Stomach smooth muscle (tissue), 2 donors: Measurements from ENCODE around the gene SHB.

Experiments
- H3K27ac ChIP-seq: one replicate; pipeline ENCODE4 v1.7.0; 2013; ENCODE audit warnings: mild to moderate bottlenecking, low read length, inconsistent platforms
- H3K27me3 ChIP-seq, 2 donors: one replicate each; pipeline ENCODE4 v1.7.0; 2013; ENCODE audit warnings: low read length in 2 of 2; ENCODE audit not compliant: insufficient read depth in 2 of 2, control insufficient read depth in 1 of 2
- H3K36me3 ChIP-seq, 2 donors: one replicate each; pipeline ENCODE4 v1.7.0; 2013; ENCODE audit warnings: low read length in 2 of 2; ENCODE audit not compliant: control insufficient read depth in 2 of 2, insufficient read depth in 2 of 2
- H3K4me1 ChIP-seq: one replicate; pipeline ENCODE4 v1.7.0; 2013; ENCODE audit warnings: low read length; ENCODE audit not compliant: control insufficient read depth, insufficient read depth
- H3K4me3 ChIP-seq, 2 donors: one replicate each; pipeline ENCODE4 v1.7.0; 2013; ENCODE audit warnings: low read length in 2 of 2
- H3K9ac ChIP-seq, 2 donors: one replicate each; pipeline ENCODE4 v1.7.0; 2013; ENCODE audit warnings: low read length in 2 of 2, mild to moderate bottlenecking in 1 of 2
- H3K9me3 ChIP-seq, 2 donors: one replicate each; pipeline ENCODE4 v1.7.0; 2013; ENCODE audit warnings: low read length in 2 of 2; ENCODE audit not compliant: control insufficient read depth in 2 of 2
- donor health status: healthy.
- donor health status: Pancreatic carcinoma.

The SHB gene

GRCh38 chr9:37925006-37925405 lies 144.0 kb downstream of the SHB start:
- peaks cover 5% of the 10 kb centered on the region for H3K4me1 ChIP-seq
- H3K36me3 ChIP-seq, result no peaks in the 10 kb centered on the region
- no peak overlapping the region for H3K9ac ChIP-seq
- H3K27ac ChIP-seq, result no peak overlapping the region
- no peaks in the 10 kb centered on the region for H3K27me3 ChIP-seq
- no peaks in the 10 kb centered on the region for H3K9me3 ChIP-seq
- H3K4me3 ChIP-seq, result no peak overlapping the region

GRCh38 chr9:37924538-37924937 lies 144.5 kb downstream of the SHB start:
- Histone ChIP-seq H3K9ac (no peak overlapping the region), H3K27me3 (no peaks in the 10 kb centered on the region), H3K9me3 (no peaks in the 10 kb centered on the region), H3K27ac (no peak overlapping the region), H3K4me3 (no peak overlapping the region), H3K4me1 (peaks cover 5% of the 10 kb centered on the region), H3K36me3 (no peaks in the 10 kb centered on the region)

- Histone ChIP-seq H3K4me1 (peaks cover 5% of the 10 kb centered on the region), H3K27ac (no peak overlapping the region), H3K36me3 (no peaks in the 10 kb centered on the region)
Observed at GRCh38 chr9:37923796-37924427, 145.1 kb downstream of the SHB start.

GRCh38 chr9:37923118-37923795 lies 145.8 kb downstream of the SHB start:
- Histone ChIP-seq H3K9me3 (no peaks in the 10 kb centered on the region), H3K4me1 (peaks cover 5% of the 10 kb centered on the region), H3K36me3 (peaks cover 0 to 2% of the 10 kb centered on the region in 2 donors), H3K27ac (no peak overlapping the region), H3K27me3 (no peaks in the 10 kb centered on the region), H3K4me3 (no peak overlapping the region), H3K9ac (no peak overlapping the region)

More at GRCh38 chr9:37923796-37924427, 145.1 kb downstream of the SHB start:
- no peak overlapping the region for H3K9ac ChIP-seq
- H3K9me3 ChIP-seq, result no peaks in the 10 kb centered on the region
- no peaks in the 10 kb centered on the region for H3K27me3 ChIP-seq
- H3K4me3 ChIP-seq, result no peak overlapping the region

- Histone ChIP-seq H3K27me3 (no peaks in the 10 kb centered on the region), H3K36me3 (peaks cover 0 to 7% of the 10 kb centered on the region in 2 donors), H3K27ac (no peak overlapping the region), H3K4me3 (no peak overlapping the region), H3K9ac (no peak overlapping the region), H3K4me1 (peaks cover 8% of the 10 kb centered on the region), H3K9me3 (no peaks in the 10 kb centered on the region)
Observed at GRCh38 chr9:37922363-37923117, 146.5 kb downstream of the SHB start.

GRCh38 chr9:37921546-37922300 lies 147.3 kb downstream of the SHB start:
- Histone ChIP-seq H3K9me3 (no peaks in the 10 kb centered on the region), H3K36me3 (peaks cover 0 to 9% of the 10 kb centered on the region in 2 donors), H3K27ac (no peak overlapping the region), H3K27me3 (no peaks in the 10 kb centered on the region), H3K9ac (no peak overlapping the region), H3K4me1 (peaks cover 11% of the 10 kb centered on the region), H3K4me3 (no peak overlapping the region)

- no peak overlapping the region for H3K27ac ChIP-seq
- no peaks in the 10 kb centered on the region for H3K27me3 ChIP-seq
- peaks cover 0 to 9% of the 10 kb centered on the region in 2 donors for H3K36me3 ChIP-seq
- H3K4me1 ChIP-seq, result peaks cover 12% of the 10 kb centered on the region
- H3K9me3 ChIP-seq, result no peaks in the 10 kb centered on the region
- no peak overlapping the region for H3K4me3 ChIP-seq
- H3K9ac ChIP-seq, result no peak overlapping the region
Observed at GRCh38 chr9:37921168-37921510, 147.9 kb downstream of the SHB start.

- Histone ChIP-seq H3K9ac (no peak overlapping the region), H3K9me3 (no peaks in the 10 kb centered on the region), H3K4me3 (no peak overlapping the region), H3K36me3 (peaks cover 0 to 9% of the 10 kb centered on the region in 2 donors), H3K4me1 (peaks cover 16% of the 10 kb centered on the region), H3K27me3 (no peaks in the 10 kb centered on the region), H3K27ac (no peak overlapping the region)
Observed at GRCh38 chr9:37920471-37921167, 148.4 kb downstream of the SHB start.

GRCh38 chr9:37919956-37920335 lies 149.1 kb downstream of the SHB start:
- H3K27me3 ChIP-seq, result no peaks in the 10 kb centered on the region
- peaks cover 16% of the 10 kb centered on the region for H3K4me1 ChIP-seq
- H3K36me3 ChIP-seq, result peaks cover 0 to 9% of the 10 kb centered on the region in 2 donors
- H3K4me3 ChIP-seq, result no peak overlapping the region
- no peak overlapping the region for H3K9ac ChIP-seq
- H3K27ac ChIP-seq, result no peak overlapping the region
- H3K9me3 ChIP-seq, result no peaks in the 10 kb centered on the region
